HepG2 (cell line): Measurements from ENCODE around the gene FBLN7. TPM values are rescaled to one million over a fixed set of nuclear protein-coding genes. Genes with fewer than 3 reads are reported as not detected.

ENCODE experiments used
- ATAC-seq: fragments of 200-7000 bp; cut with Tn5 transposase; 3 replicates; pipeline ENCODE4 v1.9.1; 2020; ENCODE audit warnings: mild to moderate bottlenecking, moderate library complexity
- BruUV-seq: library from RNA; stranded (reverse); fragments of 400-500 nt; replicated peaks from 2 replicates; lab custom pipeline; 2021; lab: Mats Ljungman, UMichigan
- CTCF ChIA-PET: fragments of 300-600 bp; formaldehyde crosslinking; extraction: SDS; loops from one replicate; lab custom pipeline; 2021; ENCODE audit warnings: low total read pairs, inconsistent platforms, low intra/inter-chr PET ratio; lab: Yijun Ruan, JAX
- POLR2A ChIA-PET: fragments of 350-600 bp; sonication (Branson Sonifier 250); formaldehyde crosslinking; loops from one replicate; lab custom pipeline; 2020; ENCODE audit warnings: antibody characterized with exemption, inconsistent platforms; lab: Yijun Ruan, JAX
- DNase-seq: peaks from one replicate; pipeline ENCODE4 v3.0.0-alpha.2; 2015; ENCODE audit warnings: low spot score
- FAIRE-seq: peaks from 3 replicates; lab custom pipeline; 2011; peaks lifted over from hg19 to GRCh38; lab: Jason Lieb, UNC
- H2AFZ ChIP-seq: one replicate; pipeline ENCODE4 v1.6.1; 2011; ENCODE audit warnings: low read length, inconsistent platforms
- H3K27ac ChIP-seq: fragments of 300-600 bp; 3 replicates; pipeline ENCODE4 v1.8.0; 2011; ENCODE audit warnings: mixed run types, mild to moderate bottlenecking, mixed read lengths, low read length, inconsistent platforms; ENCODE audit not compliant: insufficient read depth; ENCODE audit errors: extremely low read length
- H3K27me3 ChIP-seq, 2 experiments: fragments of 200-600 bp in 1 of 2; 2 replicates in 1 of 2; 3 replicates in 1 of 2; pipeline versions ENCODE4 v1.6.0 to v1.8.0; 2011; ENCODE audit warnings: low read length in 2 of 2, mild to moderate bottlenecking in 2 of 2, moderate library complexity in 2 of 2, inconsistent platforms in 1 of 2; ENCODE audit not compliant: insufficient read depth in 2 of 2, control insufficient read depth in 1 of 2
- H3K36me3 ChIP-seq, 2 experiments: fragments of 200-600 bp in 1 of 2; replicated peaks in 1 of 2; 2 replicates in 1 of 2; 3 replicates in 1 of 2; pipeline versions ENCODE4 v1.5.1 to v1.8.0; 2011; ENCODE audit warnings: low read length in 2 of 2, inconsistent platforms in 1 of 2; ENCODE audit not compliant: insufficient read depth in 2 of 2, control insufficient read depth in 1 of 2
- H3K4me1 ChIP-seq: 2 replicates; pipeline ENCODE4 v1.5.1; 2012; ENCODE audit warnings: low read length, inconsistent platforms; ENCODE audit not compliant: insufficient read depth
- H3K4me2 ChIP-seq: 2 replicates; pipeline ENCODE4 v1.6.0; 2011; ENCODE audit warnings: low read depth, low read length, inconsistent platforms
- H3K4me3 ChIP-seq, 3 experiments: fragments of 200-600 bp in 1 of 3; sonication (generic), shearing (Covaris generic) in 1 of 3; replicated peaks in 1 of 3; 2 replicates each; pipeline ENCODE4 v1.5.1; 2011 to 2016; ENCODE audit warnings: low read length in 3 of 3, inconsistent platforms in 2 of 3, low read depth in 2 of 3, mild to moderate bottlenecking in 2 of 3, control low read depth in 1 of 3, mixed read lengths in 1 of 3; ENCODE audit not compliant: insufficient read depth in 1 of 3
- H3K79me2 ChIP-seq: one replicate; pipeline ENCODE4 v1.6.1; 2011; ENCODE audit warnings: low read length, inconsistent platforms; ENCODE audit not compliant: insufficient read depth
- H3K9ac ChIP-seq: 2 replicates; pipeline ENCODE4 v1.6.0; 2011; ENCODE audit warnings: mild to moderate bottlenecking, low read depth, low read length, inconsistent platforms; ENCODE audit not compliant: insufficient read depth
- H3K9me3 ChIP-seq: 2 replicates; pipeline ENCODE4 v1.5.1; 2012; ENCODE audit warnings: mild to moderate bottlenecking, low read length
- H4K20me1 ChIP-seq: 2 replicates; pipeline ENCODE4 v1.6.0; 2011; ENCODE audit warnings: inconsistent platforms, mild to moderate bottlenecking, low read length, moderate library complexity; ENCODE audit not compliant: insufficient read depth
- HMG20A ChIP-seq: IDR thresholded peaks from 2 replicates; pipeline ENCODE4 v1.6.1; 2016; ENCODE audit warnings: borderline replicate concordance
- IRX3 ChIP-seq: sonication (generic); formaldehyde crosslinking; IDR thresholded peaks from 2 replicates; pipeline ENCODE4 v1.8.1; 2023; ENCODE audit warnings: mild to moderate bottlenecking, low read depth, missing genetic modification reagents, borderline replicate concordance
- KIAA2018 ChIP-seq: sonication (generic); formaldehyde crosslinking; IDR thresholded peaks from 2 replicates; pipeline ENCODE4 v1.5.0; 2020; ENCODE audit warnings: mild to moderate bottlenecking, missing genetic modification reagents, borderline replicate concordance
- MAFF ChIP-seq: IDR thresholded peaks from 2 replicates; pipeline ENCODE4 v1.6.1; 2011; ENCODE audit warnings: low read depth, low read length, improper control_type of control experiment
- PREB ChIP-seq: sonication (generic); formaldehyde crosslinking; IDR thresholded peaks from 2 replicates; pipeline ENCODE4 v1.4.0; 2020; ENCODE audit warnings: missing genetic modification reagents
- SNRNP70 ChIP-seq: fragments of 200-400 bp; formaldehyde crosslinking; IDR thresholded peaks from 2 replicates; pipeline ENCODE4 v1.6.1; 2017; ENCODE audit warnings: mild to moderate bottlenecking, low read depth, low read length, moderate library complexity
- SP2 ChIP-seq: sonication (generic); formaldehyde crosslinking; IDR thresholded peaks from 2 replicates; pipeline ENCODE4 v1.5.1; 2020; ENCODE audit warnings: mild to moderate bottlenecking, missing genetic modification reagents
- ZNF512B ChIP-seq: sonication (generic); formaldehyde crosslinking; IDR thresholded peaks from 2 replicates; pipeline ENCODE4 v1.5.1; 2020; ENCODE audit warnings: missing genetic modification reagents, mild to moderate bottlenecking, borderline replicate concordance
- ZNF552 ChIP-seq: sonication (generic); formaldehyde crosslinking; IDR thresholded peaks from 2 replicates; pipeline ENCODE4 v1.9.0; 2022; ENCODE audit warnings: missing genetic modification reagents, mild to moderate bottlenecking, borderline replicate concordance
- WGBS: methylation state at CpG from one replicate; pipeline ENCODE4 v1.1.6; 2017; ENCODE audit warnings: low lambda C conversion rate; 5-methylcytosine and 5-hydroxymethylcytosine counted together
- in situ Hi-C: cut with HindIII; loops from 2 replicates; pipeline ENCODE4 v1.10.0; 2017; ENCODE audit warnings: low pct_unique_long_range_greater_than_20kb; ENCODE audit not compliant: extremely low pct_ligation_motif_present
- intact Hi-C: fragments of 100-400 bp; cut with micrococcal nuclease; formaldehyde crosslinking; loops from one replicate; pipeline ENCODE4 v1.10.0; 2022; ENCODE audit not compliant: unreplicated experiment
- polyA plus RNA-seq, 8 experiments: library from polyadenylated mRNA; depleted of rRNA in 3 of 8; stranded (reverse) in 7 of 8; unstranded in 1 of 8; fragments of >200 nt; fragmentation: Illumina TruSeq in 4 of 8; extraction: Trizol in 4 of 8; gene quantifications; 2 replicates each; pipeline versions ENCODE4 v1.2.1 to v1.2.3, GENCODE V29; 2011 to 2016; ENCODE audit warnings: low read depth in 4 of 8, missing spikeins in 1 of 8, mixed read lengths in 1 of 8; ENCODE audit not compliant: insufficient read depth in 1 of 8
- total RNA-seq, 5 experiments: library from RNA; depleted of rRNA; stranded (reverse); fragments of >200 nt; fragmentation: Illumina TruSeq; extraction: Trizol; gene quantifications; 2 replicates each; pipeline ENCODE4 v1.2.3, GENCODE V29; 2016; ENCODE audit warnings: low read depth in 1 of 5

Gene FBLN7
- total and polyA plus RNA-seq, 2 of the 13 experiments (the other 11 are each of a cell fraction or from before 2014, with no cell fraction given), result 1.4 to 2.3 TPM

- TF ChIP-seq ZNF512B (CRISPR knock-in tag) (no peak), SP2 (no peak), ZNF552 (CRISPR knock-in tag) (no peak)
Measured at GRCh38 chr2:112175333-112175732, 37.1 kb downstream of the FBLN7 start (continued).

- ChIA-PET POLR2A (interaction anchor here (0.6 kb wide), 1 partner anchor 257 kb away, joined by 3 read pairs; the partner anchor contains the start of gene RGPD8), CTCF (no interaction called here)
- no peaks in the 10 kb centered on the region for H3K79me2 ChIP-seq
- H3K4me1 ChIP-seq, result peaks cover 21% of the 10 kb centered on the region
- H4K20me1 ChIP-seq, result no peaks in the 10 kb centered on the region
- ATAC-seq (no peak), FAIRE-seq (no peak), DNase-seq (no peak)
- no TSS peak for BruUV-seq
- no peak overlapping the region for H3K4me3 ChIP-seq
- H3K9ac ChIP-seq, result no peak overlapping the region
- in situ Hi-C loops (no loop called here), intact Hi-C loops (loop anchor here (2.0 kb wide), 1 partner anchor 25 kb away; no protein-coding TSS in a partner anchor)
- no peaks in the 10 kb centered on the region for H3K27me3 ChIP-seq
- WGBS, result 84% methylated on average over 7 of the region's 7 CpGs
- H3K4me2 ChIP-seq, result no peak overlapping the region
- H2AFZ ChIP-seq, result no peak overlapping the region
- no peaks in the 10 kb centered on the region for H3K9me3 ChIP-seq
- no peaks in the 10 kb centered on the region for H3K36me3 ChIP-seq
- no peak overlapping the region for H3K27ac ChIP-seq
- no peak for TF ChIP-seq IRX3 (CRISPR knock-in tag)
- TF ChIP-seq MAFF, result peak; percentile 93
- TF ChIP-seq PREB (CRISPR knock-in tag), result no peak
- no peak for TF ChIP-seq HMG20A (CRISPR knock-in tag)
- TF ChIP-seq KIAA2018 (CRISPR knock-in tag), result no peak
- TF ChIP-seq SNRNP70, result no peak
Measured at GRCh38 chr2:112175958-112176573, 37.9 kb downstream of the FBLN7 start.
